K562 treated with DMSO at 1 percent for 48 hours (cell line): ENCODE measurements around the gene CYBB. TPM values are rescaled to one million over a fixed set of nuclear protein-coding genes. Genes with fewer than 3 reads are reported as not detected.

ENCODE experiments used
- total RNA-seq: library from RNA; unstranded; fragments of 300-600 nt; gene quantifications from 2 replicates; pipeline ENCODE4 v1.2.3, GENCODE V29; 2022; ENCODE audit warnings: low replicate concordance; ENCODE audit errors: extremely low read depth

The CYBB gene
- total RNA-seq: not detected in 2 replicates

DNA sequence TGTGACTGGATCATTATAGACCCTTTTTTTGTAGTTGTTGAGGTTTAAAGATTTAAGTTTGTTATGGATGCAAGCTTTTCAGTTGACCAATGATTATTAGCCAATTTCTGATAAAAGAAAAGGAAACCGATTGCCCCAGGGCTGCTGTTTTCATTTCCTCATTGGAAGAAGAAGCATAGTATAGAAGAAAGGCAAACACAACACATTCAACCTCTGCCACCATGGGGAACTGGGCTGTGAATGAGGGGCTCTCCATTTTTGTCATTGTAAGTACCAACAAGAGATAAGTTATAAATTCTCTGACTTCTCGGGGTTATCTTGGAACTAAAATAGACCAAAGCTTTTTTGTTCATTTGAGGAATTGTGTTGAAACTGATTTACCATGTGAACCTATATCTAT, at the start of gene CYBB:
Gene CYBB (plus strand): TSS at position 203 of the 400 bp plus-strand sequence. CDS start 19 bp downstream, at position 222.

DNA sequence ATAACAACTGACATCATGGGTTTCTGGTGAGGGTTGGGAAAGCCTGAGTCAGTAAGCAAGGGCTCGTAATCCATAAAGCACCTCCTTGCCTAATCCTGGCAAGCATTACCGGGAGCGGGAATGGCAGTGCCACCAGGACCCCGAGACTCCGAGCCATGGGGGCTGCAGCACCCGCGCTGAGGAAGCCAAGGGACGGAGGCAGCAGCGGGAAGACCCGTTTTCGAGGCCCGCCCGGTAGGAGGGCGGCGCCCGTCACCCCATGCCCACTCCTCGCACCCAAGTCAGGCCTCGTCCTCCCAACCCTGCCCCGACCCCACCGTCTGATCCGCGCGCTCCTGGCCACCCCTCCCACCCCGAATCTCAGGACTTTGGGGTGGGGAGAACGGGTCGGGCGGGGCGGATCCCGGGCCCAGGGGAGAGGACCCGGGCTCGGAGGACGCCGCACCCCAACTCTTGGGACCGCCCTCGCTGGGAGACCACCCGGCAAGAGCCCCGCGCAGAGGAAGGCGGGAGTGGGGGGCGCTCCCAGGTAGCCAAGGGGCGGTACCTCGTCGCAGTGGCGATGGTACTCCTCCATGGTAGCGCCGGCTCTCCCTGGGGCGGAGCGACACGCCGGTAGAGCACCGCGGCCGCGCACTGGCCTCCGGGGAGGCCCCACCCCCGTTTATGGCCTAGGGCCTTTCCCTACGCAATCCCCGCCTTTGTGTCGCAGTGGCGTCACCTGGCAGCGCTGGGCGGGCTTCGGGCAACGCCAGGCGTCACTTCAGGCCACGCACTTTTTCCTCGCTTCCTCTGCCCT, 67.3 kb downstream of the CYBB start, which contains the start of gene DYNLT3:
Gene DYNLT3 (minus strand): TSS at position 638 of the 799 bp plus-strand sequence. CDS start 61 bp downstream, at position 577.

Other genes starting within 250 kb of the CYBB start
- not detected in 2 replicates for gene LANCL3, start 208.4 kb upstream of the CYBB start, total RNA-seq
- not detected in 2 replicates for gene XK, start 94.3 kb upstream of the CYBB start, total RNA-seq
- not detected in 2 replicates for gene DYNLT3, start 67.5 kb downstream of the CYBB start, total RNA-seq
- not detected in 2 replicates for gene SYTL5, start 226.5 kb downstream of the CYBB start, total RNA-seq